HS-5 (cell line): ENCODE results near the gene CATSPER4.
"Not testable (repeated sequence)": the region's sequence is repeated elsewhere in the genome, so short reads cannot be mapped to it uniquely, and the experiment has no call there.

Experiments
- DNase-seq: peaks from one replicate; pipeline ENCODE4 v3.0.0-alpha.2; 2012; ENCODE audit warnings: low read depth

CATSPER4 gene

GRCh38 chr1:26195805-26196204 is 5.4 kb downstream of the CATSPER4 start:
- DNase-seq = no peak

GRCh38 chr1:26197301-26197700 is 6.9 kb downstream of the CATSPER4 start:
- no peak for DNase-seq

GRCh38 chr1:26197813-26198212 is 7.4 kb downstream of the CATSPER4 start:
- DNase-seq = no peak

GRCh38 chr1:26200413-26200812 is 10.0 kb downstream of the CATSPER4 start:
- DNase-seq = no peak

DNA sequence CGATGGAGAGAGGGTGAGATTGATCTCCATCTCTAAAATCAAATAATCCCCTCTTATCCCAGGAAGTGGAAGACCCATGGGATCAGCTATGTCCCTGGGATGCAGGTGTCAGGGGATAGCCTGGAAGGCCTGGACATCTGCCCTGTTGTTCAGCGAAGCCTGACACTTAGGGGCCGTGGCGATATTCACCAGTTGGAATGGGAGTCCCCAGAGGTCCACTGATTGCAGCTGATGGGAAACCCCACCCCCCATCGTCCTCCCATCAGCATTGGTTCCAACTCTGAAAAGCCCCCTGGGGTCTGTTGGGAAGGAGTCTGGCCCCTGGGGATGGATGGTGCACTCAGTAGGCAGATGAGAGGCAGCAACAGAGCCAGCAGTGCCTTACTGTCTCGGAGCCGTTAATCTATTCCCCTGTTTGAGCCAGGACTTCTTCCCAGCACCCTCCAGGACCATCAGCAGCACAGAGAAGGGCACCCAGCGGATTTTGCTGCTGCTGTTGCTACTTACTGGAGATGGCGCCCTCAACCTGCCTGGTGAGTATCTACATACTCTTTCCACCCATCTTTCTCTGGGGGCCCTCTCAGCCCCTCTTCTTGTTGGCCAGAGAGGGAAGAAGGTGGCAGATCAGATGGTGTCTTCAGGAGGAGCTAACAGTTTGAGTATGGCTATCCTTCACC is 13.4 kb downstream of the CATSPER4 start:
- DNase-seq = no peak

DNA sequence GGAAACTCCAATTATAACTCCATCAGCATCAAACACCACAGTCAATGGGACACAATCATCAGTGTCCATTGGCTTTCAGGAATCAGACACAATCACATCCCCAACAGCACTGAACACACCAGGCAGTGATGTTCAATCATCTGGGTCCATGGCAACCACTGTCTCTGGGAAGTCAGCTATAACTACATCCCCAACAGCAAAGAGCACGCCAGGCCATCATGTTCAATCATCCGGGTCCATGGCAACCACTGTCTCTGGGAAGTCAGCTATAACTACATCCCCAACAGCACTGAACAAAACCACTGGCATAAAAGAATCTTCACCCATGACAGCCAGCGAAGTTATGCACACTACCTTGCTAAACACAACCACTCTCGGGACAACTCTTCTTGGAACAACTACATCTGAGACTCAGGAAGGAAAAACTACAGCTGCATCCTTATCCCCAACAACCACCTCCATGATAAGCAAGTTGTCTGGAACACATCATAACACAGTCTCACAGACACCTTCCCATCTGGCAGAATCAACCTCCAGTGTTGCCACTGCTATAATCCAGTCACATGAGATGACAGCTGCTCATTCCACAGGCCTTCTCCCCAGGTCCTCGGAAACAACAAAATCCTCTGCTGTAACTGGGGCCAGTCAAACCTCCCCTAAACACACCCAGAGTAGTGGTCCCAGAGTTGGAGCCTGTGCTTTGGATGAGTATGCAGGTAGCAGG is 19.9 kb downstream of the CATSPER4 start:
- DNase-seq = no peak

GRCh38 chr1:26212726-26213125 is 22.3 kb downstream of the CATSPER4 start:
- no peak for DNase-seq

- DNase-seq = no peak
Observed at GRCh38 chr1:26213335-26213905, 23.0 kb downstream of the CATSPER4 start.

- DNase-seq = no peak
Observed at GRCh38 chr1:26215246-26215645, 24.8 kb downstream of the CATSPER4 start.

- DNase-seq = no peak
Observed at GRCh38 chr1:26218906-26219494, 28.6 kb downstream of the CATSPER4 start.

- no peak for DNase-seq
Observed at GRCh38 chr1:26220199-26220912, 30.0 kb downstream of the CATSPER4 start.

- no peak for DNase-seq
Observed at GRCh38 chr1:26221094-26221493, 30.7 kb downstream of the CATSPER4 start.

DNA sequence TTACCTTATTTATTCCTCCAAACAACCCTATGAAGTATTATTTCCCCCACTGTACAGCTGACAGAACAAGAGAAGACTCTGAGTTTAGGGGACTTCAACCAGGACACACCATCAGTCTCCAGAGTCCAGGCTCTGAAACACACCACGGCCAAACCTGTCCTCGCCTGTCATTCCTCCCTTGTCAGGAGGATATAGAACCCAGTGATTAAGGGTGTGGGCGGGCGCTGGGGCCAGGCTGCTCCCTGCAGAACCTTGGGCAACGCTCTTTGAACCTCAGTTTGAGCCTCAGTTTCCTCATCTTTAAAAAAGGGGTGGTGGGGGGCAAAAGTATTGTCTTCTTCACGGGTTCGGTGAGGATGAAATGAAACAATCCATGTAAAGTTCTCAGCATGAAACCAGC is 34.2 kb downstream of the CATSPER4 start:
- no peak for DNase-seq

DNA sequence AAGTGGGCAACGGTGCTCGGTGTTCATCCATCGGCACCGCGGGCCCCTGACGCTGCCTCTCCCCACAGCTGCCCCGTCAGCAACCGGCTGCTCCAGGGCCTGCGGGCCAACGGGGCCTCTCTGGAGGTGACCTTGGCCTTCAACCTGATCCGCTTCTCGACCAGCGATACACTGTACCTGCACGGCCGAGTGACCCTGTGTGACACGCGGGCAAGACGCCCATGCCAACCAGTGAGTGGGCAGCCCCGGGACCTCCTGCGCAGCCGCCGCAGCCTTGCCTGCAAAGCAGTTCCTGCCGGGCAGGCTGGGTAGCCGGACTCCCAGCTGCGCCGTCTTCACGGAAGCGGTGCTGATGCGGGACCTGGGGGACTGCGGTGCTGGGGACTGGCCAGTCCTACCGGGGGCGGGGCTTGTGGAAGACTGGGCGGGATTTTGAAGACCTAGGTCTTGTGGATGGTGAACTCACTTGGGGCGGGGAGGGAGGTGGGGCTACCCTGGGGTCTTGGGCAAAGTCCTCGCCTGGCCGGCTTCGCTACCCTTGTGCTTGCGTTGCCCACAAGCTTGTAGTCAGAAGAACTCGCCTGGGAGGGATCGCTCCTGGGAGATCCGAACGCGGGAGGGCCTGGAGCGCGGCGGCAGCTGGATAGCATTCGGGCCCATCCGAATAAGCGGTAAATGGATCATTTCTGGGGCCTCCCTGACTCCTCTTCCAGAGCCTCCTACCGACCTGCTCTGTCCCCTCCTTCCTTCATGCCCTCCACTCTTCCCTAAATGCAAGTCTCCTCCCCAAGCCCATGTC is 34.8 kb downstream of the CATSPER4 start:
- DNase-seq = no peak

GRCh38 chr1:26230682-26231081 is 40.3 kb downstream of the CATSPER4 start:
- not testable (repeated sequence) for DNase-seq

DNA sequence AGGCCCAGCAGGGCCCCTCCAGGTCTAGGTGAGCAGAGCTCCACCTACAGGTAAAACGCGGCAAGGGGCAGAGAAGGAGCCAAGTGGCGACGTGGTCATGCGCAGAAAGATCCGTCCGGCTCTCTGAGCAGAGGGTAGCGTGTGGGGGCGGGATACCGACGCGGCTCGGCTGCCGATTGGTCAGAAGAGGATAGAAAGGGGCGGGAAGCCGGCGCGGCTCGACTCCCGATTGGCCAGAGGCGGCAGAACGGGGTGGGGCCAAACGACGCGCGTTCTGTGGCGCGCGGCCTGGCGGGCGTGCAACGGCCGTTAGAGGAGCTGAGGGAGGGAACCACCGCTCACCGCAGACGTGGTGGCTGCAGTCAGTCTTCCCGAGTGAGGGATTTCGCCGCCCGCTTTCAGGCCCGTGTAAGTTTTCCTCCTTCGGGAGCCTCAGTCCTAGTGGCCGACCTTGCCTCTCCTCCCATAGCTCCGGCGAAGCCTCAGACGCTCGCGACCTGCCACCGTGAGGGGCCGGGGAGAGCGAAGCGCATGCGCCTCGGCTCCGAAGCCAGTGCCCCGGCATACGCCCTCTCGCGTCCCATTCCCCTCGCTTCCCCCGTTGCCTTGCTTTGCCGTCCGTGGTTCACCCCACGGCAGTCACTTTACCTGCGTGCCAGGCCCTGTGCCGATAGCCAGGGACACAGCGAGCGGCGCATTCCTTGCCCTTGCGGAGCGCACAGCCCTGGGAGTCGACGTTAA is 43.7 kb downstream of the CATSPER4 start, which contains the start of gene CEP85:
CEP85 (plus strand) TSS at position 298 of the 741 bp plus-strand sequence. CDS start 5,584 bp downstream, outside the sequence.
- DNase-seq = peak; percentile 91

DNA sequence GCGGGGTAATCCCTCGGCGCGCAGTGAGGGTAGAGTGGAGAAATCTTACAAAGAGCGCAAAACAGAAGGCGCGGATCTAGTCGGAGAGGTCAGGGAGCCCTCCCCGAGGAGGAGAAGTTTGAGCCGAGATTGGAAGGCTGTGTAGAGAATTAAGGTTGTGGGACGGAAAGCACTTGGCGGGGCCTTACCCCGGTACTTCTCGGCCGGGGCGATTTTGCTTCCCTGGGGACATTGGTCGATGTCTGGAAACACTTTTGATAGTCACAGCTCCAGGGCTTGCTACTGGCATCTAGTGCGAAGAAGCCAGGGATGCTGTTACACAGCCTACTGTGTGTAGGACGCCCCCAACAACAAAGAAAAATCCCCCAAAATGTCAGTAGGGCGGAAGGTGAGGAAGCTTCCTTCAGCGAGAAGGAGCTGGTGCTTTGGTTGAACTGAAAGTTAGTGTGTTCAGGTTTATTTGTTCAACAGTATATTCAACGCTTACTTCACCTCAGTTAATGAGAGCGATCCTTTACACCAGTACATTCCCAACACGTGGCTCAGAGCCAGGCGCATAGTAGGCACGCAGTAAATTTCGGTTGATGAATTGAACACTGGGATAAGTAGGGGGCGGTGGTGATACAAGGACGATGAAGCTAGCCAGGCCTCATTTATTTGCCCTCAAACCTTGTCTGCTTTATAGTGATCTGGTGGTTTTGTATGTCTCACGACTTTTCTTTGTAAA is 44.4 kb downstream of the CATSPER4 start:
- peak; percentile 6 for DNase-seq

- no peak for DNase-seq
Observed at GRCh38 chr1:26237230-26237966, 47.0 kb downstream of the CATSPER4 start.

DNA sequence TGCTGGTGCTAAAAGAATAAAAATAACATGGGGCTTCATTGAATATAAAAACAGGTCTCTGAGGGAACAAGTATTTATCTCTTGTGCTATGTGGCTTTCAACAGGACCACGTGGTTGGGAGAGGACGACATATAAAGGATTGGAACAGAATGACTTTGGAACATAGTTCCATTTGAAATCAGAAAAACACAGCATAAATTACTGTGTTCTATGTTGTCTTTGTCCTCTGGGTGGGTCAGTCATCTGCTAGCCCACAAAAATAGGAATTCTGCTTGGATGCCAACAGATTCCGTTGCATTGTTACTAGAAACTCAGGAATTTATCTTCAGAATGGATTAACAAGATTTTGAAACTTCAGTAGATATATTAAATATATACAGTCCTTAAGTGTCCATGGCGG is 49.5 kb downstream of the CATSPER4 start:
- DNase-seq = peak; percentile 4
